ENCODE data around the gene INPP5A.

DNA sequence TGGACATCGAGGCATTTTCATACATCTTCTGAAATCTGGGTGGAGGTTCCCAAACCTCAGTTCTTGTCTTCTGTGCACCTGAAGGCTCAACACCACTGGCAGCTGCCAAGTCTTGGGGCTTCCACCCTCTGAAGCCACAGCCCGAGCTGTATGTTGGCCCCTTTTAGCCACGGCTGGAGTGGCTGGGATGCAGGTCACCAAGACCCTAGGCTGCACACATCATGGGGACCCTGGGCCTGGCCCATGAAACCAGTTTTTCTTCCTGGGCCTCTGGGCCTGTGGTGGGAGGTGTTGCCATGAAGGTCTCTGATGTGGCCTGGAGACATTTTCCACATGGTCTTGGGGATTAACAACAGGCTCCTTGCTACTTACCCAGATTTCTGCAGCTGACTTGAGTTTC lies 62.1 kb downstream of the INPP5A start:
- TF ChIP-seq POLR2A (IDR thresholded peaks at IDR 0.05) (no peak), POLR2AphosphoS5 (IDR thresholded peaks at IDR 0.05) (no peak), EP300 (IDR thresholded peaks at IDR 0.05; ENCODE audit: low read depth) (no peak)
- TF ChIP-seq, protein P1, sequence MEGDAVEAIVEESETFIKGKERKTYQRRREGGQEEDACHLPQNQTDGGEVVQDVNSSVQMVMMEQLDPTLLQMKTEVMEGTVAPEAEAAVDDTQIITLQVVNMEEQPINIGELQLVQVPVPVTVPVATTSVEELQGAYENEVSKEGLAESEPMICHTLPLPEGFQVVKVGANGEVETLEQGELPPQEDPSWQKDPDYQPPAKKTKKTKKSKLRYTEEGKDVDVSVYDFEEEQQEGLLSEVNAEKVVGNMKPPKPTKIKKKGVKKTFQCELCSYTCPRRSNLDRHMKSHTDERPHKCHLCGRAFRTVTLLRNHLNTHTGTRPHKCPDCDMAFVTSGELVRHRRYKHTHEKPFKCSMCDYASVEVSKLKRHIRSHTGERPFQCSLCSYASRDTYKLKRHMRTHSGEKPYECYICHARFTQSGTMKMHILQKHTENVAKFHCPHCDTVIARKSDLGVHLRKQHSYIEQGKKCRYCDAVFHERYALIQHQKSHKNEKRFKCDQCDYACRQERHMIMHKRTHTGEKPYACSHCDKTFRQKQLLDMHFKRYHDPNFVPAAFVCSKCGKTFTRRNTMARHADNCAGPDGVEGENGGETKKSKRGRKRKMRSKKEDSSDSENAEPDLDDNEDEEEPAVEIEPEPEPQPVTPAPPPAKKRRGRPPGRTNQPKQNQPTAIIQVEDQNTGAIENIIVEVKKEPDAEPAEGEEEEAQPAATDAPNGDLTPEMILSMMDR (IDR thresholded peaks at IDR 0.05) = no peak

Data from transverse colon (tissue), 4 donors.